GM12878 (cell line): Measurements from ENCODE around the gene DPF3.

ENCODE experiments used
- BHLHE40 ChIP-seq, 2 experiments: fragments of 450-650 bp in 1 of 2; IDR thresholded peaks; 2 replicates each; pipeline ENCODE4 v1.6.1; 2011 to 2017; ENCODE audit warnings: low read depth in 2 of 2, borderline replicate concordance in 1 of 2, improper control_type of control experiment in 1 of 2, low read length in 1 of 2, mild to moderate bottlenecking in 1 of 2
- CTCF ChIP-seq, 3 experiments: IDR thresholded peaks in 2 of 3; conservative IDR thresholded peaks in 1 of 3; 2 replicates each; pipeline ENCODE4 v1.5.1; 2011; ENCODE audit warnings: low read depth in 3 of 3, low read length in 3 of 3, mild to moderate bottlenecking in 3 of 3, control low read depth in 2 of 3, moderate library complexity in 2 of 3, inconsistent platforms in 1 of 3, mixed read lengths in 1 of 3; ENCODE audit not compliant: control insufficient read depth in 2 of 3, insufficient read depth in 1 of 3; ENCODE audit errors: extremely low read depth in 1 of 3
- EZH2 ChIP-seq: IDR thresholded peaks from 2 replicates; pipeline ENCODE4 v1.6.1; 2012; ENCODE audit warnings: low read depth, mild to moderate bottlenecking, control low read depth, inconsistent platforms, low read length, borderline replicate concordance; ENCODE audit not compliant: control insufficient read depth
- JUND ChIP-seq: IDR thresholded peaks from 2 replicates; pipeline ENCODE4 v1.6.1; 2012; ENCODE audit warnings: low read depth, mild to moderate bottlenecking, low read length, improper control_type of control experiment, moderate library complexity
- MAX ChIP-seq: IDR thresholded peaks from 2 replicates; pipeline ENCODE4 v1.6.1; 2012; ENCODE audit warnings: low read depth, low read length, improper control_type of control experiment
- NFYA ChIP-seq: IDR thresholded peaks from 2 replicates; pipeline ENCODE4 v1.6.1; 2011; ENCODE audit warnings: low read depth, mild to moderate bottlenecking, low read length, improper control_type of control experiment, borderline replicate concordance
- TARDBP ChIP-seq: IDR thresholded peaks from 2 replicates; pipeline ENCODE4 v1.6.1; 2016; ENCODE audit warnings: borderline replicate concordance
- YY1 ChIP-seq: IDR thresholded peaks from 2 replicates; pipeline ENCODE4 v1.6.1; 2011; ENCODE audit warnings: low read depth, mild to moderate bottlenecking, low read length
- ZZZ3 ChIP-seq: IDR thresholded peaks from 2 replicates; pipeline ENCODE4 v1.6.1; 2011; ENCODE audit warnings: low read depth; ENCODE audit not compliant: control insufficient read depth, insufficient read length
- TF ChIP-seq, protein P1 (sequence below): IDR thresholded peaks from 2 replicates; pipeline ENCODE4 v1.6.1; 2012; ENCODE audit warnings: low read length, inconsistent platforms

DNA sequence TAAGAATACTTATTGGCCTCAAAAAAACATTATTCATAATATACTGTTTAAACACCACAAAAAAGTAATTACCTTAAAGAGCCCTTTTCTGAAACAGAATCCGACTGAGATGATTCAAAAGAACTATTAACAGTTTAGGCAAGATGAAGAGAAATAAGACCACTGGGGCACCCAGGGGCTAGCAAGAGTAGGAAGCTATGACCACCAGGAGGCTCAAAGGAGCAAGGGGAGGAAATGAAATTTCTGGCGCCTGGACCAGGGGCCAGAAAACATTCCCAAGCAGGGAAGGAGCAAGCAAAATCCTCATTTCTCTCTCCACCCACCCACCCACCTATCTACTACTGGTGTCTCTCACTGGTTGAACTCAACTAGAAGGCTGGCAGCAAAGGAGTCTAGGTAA, 26.1 kb upstream of the DPF3 start:
- TF ChIP-seq EZH2 (no peak), ZZZ3 (no peak), CTCF (IDR thresholded peaks at IDR 0.05 in 2 of 3, conservative IDR thresholded peaks at IDR 0.05 in 1 of 3; ENCODE audit: control insufficient read depth in 2 of 3, extremely low read depth in 1 of 3, insufficient read depth in 1 of 3, low read depth in 3 of 3, low read length in 3 of 3) (peak in 2 of 3 experiments; percentile 7 to 9; a peak in 2 of 6 replicates), YY1 (no peak), NFYA (no peak), MAX (no peak), TARDBP (no peak), BHLHE40 (IDR thresholded peaks at IDR 0.05; ENCODE audit: borderline replicate concordance in 1 of 2, low read depth in 2 of 2, low read length in 1 of 2) (no peak), JUND (no peak)
- TF ChIP-seq, protein P1, sequence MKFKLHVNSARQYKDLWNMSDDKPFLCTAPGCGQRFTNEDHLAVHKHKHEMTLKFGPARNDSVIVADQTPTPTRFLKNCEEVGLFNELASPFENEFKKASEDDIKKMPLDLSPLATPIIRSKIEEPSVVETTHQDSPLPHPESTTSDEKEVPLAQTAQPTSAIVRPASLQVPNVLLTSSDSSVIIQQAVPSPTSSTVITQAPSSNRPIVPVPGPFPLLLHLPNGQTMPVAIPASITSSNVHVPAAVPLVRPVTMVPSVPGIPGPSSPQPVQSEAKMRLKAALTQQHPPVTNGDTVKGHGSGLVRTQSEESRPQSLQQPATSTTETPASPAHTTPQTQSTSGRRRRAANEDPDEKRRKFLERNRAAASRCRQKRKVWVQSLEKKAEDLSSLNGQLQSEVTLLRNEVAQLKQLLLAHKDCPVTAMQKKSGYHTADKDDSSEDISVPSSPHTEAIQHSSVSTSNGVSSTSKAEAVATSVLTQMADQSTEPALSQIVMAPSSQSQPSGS: no peak
